ENCODE data around the gene EXT2.

The EXT2 gene

GRCh38 chr11:44085330-44085729 is 10.1 kb upstream of the EXT2 start:
- no peak overlapping the region for H3K27ac ChIP-seq
- no peak for TF ChIP-seq CTCF (conservative IDR thresholded peaks at IDR 0.05)

GRCh38 chr11:44088377-44088776 is 7.1 kb upstream of the EXT2 start:
- no peak for TF ChIP-seq CTCF (conservative IDR thresholded peaks at IDR 0.05)
- H3K27ac ChIP-seq = no peak overlapping the region

GRCh38 chr11:44088871-44089270 is 6.6 kb upstream of the EXT2 start:
- no peak for TF ChIP-seq CTCF (conservative IDR thresholded peaks at IDR 0.05)
- no peak overlapping the region for H3K27ac ChIP-seq

GRCh38 chr11:44090539-44090938 is 4.9 kb upstream of the EXT2 start:
- TF ChIP-seq CTCF (conservative IDR thresholded peaks at IDR 0.05) = no peak
- H3K27ac ChIP-seq = no peak overlapping the region

GRCh38 chr11:44094260-44094868 is 1.1 kb upstream of the EXT2 start:
- TF ChIP-seq CTCF (conservative IDR thresholded peaks at IDR 0.05) = peak; percentile 88

GRCh38 chr11:44096360-44097185 is 1.1 kb downstream of the EXT2 start:
- peak overlapping the region; percentile 84 for H3K27ac ChIP-seq
- no peak for TF ChIP-seq CTCF (conservative IDR thresholded peaks at IDR 0.05)

More at GRCh38 chr11:44094260-44094868, 1.1 kb upstream of the EXT2 start:
- no peak overlapping the region for H3K27ac ChIP-seq

- no peak for TF ChIP-seq CTCF (conservative IDR thresholded peaks at IDR 0.05)
- H3K27ac ChIP-seq = no peak overlapping the region
Measured at GRCh38 chr11:44097821-44098220, 2.3 kb downstream of the EXT2 start.
